K562 (cell line): ENCODE data around the gene SLC9B2. TPM values are rescaled to one million over a fixed set of nuclear protein-coding genes. Genes with fewer than 3 reads are reported as not detected.

ENCODE experiments used
- FOS ChIP-seq: IDR thresholded peaks from 3 replicates; pipeline ENCODE4 v1.6.1; 2011; ENCODE audit not compliant: insufficient read length; ENCODE audit errors: extremely low read depth
- FOXP1 ChIP-seq: sonication (generic); formaldehyde crosslinking; IDR thresholded peaks from 2 replicates; pipeline ENCODE4 v1.8.0; 2022; ENCODE audit warnings: mild to moderate bottlenecking, missing genetic modification reagents
- HDAC2 ChIP-seq: fragments of 450-650 bp; IDR thresholded peaks from 2 replicates; pipeline ENCODE4 v1.6.1; 2016; ENCODE audit warnings: mild to moderate bottlenecking
- MTF1 ChIP-seq: fragments of 250-450 bp; sonication (Bioruptor Pico); IDR thresholded peaks from 2 replicates; pipeline ENCODE4 v1.9.0; 2021; ENCODE audit warnings: moderate library complexity, mild to moderate bottlenecking, inconsistent platforms, borderline replicate concordance
- NR4A1 ChIP-seq, 2 experiments: fragments of 250-450 bp in 1 of 2; fragments of 450-650 bp in 1 of 2; sonication (Bioruptor Pico) in 1 of 2; IDR thresholded peaks; 2 replicates each; pipeline versions ENCODE4 v1.4.0 to v1.6.1; 2016 to 2020; ENCODE audit warnings: mild to moderate bottlenecking in 2 of 2, missing compliant biosample characterization in 1 of 2, missing genetic modification characterization in 1 of 2, moderate library complexity in 1 of 2
- SMARCB1 ChIP-seq: IDR thresholded peaks from 2 replicates; pipeline ENCODE4 v1.6.1; 2011; ENCODE audit warnings: improper control_type of control experiment, low read depth; ENCODE audit not compliant: insufficient read length
- SOX6 ChIP-seq: fragments of 450-650 bp; IDR thresholded peaks from 2 replicates; pipeline ENCODE4 v1.6.1; 2014; ENCODE audit warnings: mild to moderate bottlenecking
- TBP ChIP-seq: optimal IDR thresholded peaks from 2 replicates; pipeline ENCODE3; 2011; ENCODE audit warnings: low read depth, low read length, improper control_type of control experiment
- TOE1 ChIP-seq, 2 experiments: fragments of 450-650 bp in 1 of 2; sonication (generic) in 1 of 2; formaldehyde crosslinking in 1 of 2; IDR thresholded peaks; 2 replicates each; pipeline versions ENCODE4 v1.7.1 to v1.8.0; 2016 to 2022; ENCODE audit warnings: borderline replicate concordance in 2 of 2, mild to moderate bottlenecking in 2 of 2, antibody characterized with exemption in 1 of 2, inconsistent platforms in 1 of 2, low read depth in 1 of 2, missing genetic modification reagents in 1 of 2, moderate library complexity in 1 of 2
- ZNF253 ChIP-seq: fragments of 250-450 bp; sonication (Bioruptor Pico); conservative IDR thresholded peaks from 2 replicates; pipeline ENCODE4 v1.6.1; 2021; ENCODE audit warnings: mild to moderate bottlenecking
- ZNF282 ChIP-seq: sonication (generic); formaldehyde crosslinking; IDR thresholded peaks from 2 replicates; pipeline ENCODE4 v1.8.1; 2023; ENCODE audit warnings: missing genetic modification reagents
- ZNF347 ChIP-seq: fragments of 450-650 bp; formaldehyde crosslinking; IDR thresholded peaks from 2 replicates; pipeline ENCODE4 v1.4.0; 2020; ENCODE audit warnings: low read depth, mild to moderate bottlenecking, moderate library complexity
- ZNF445 ChIP-seq: fragments of 250-450 bp; sonication (Bioruptor Pico); IDR thresholded peaks from 2 replicates; pipeline ENCODE4 v1.4.0; 2020; ENCODE audit warnings: low read depth, mild to moderate bottlenecking, moderate library complexity
- ZNF561 ChIP-seq: fragments of 450-650 bp; formaldehyde crosslinking; conservative IDR thresholded peaks from 2 replicates; pipeline ENCODE4 v1.4.0; 2020; ENCODE audit warnings: mild to moderate bottlenecking, moderate library complexity
- ZNF780A ChIP-seq: fragments of 250-450 bp; sonication (Bioruptor Pico); IDR thresholded peaks from 2 replicates; pipeline ENCODE4 v1.5.0; 2021; ENCODE audit warnings: mild to moderate bottlenecking
- polyA plus RNA-seq, 8 experiments: library from polyadenylated mRNA; depleted of rRNA in 4 of 8; stranded (reverse) in 5 of 8; unstranded in 3 of 8; fragments of >200 nt; fragmentation: Nextera tagmentation in 2 of 8; fragmentation: Illumina TruSeq in 1 of 8; extraction: Ambion mirVana in 2 of 8; extraction: Trizol in 1 of 8; gene quantifications; 2 replicates each; pipeline versions ENCODE4 v1.2.1 to v1.2.3, GENCODE V29; 2011 to 2014; ENCODE audit warnings: inconsistent platforms in 1 of 8, missing spikeins in 1 of 8
- total RNA-seq, 7 experiments: library from RNA; depleted of rRNA in 6 of 7; stranded (reverse); fragments of >200 nt in 6 of 7; fragmentation: Illumina TruSeq in 2 of 7; extraction: Trizol in 2 of 7; gene quantifications; 2 replicates each; pipeline versions ENCODE4 v1.2.1 to v1.2.3, GENCODE V29; 2011 to 2021; ENCODE audit warnings: low replicate concordance in 1 of 7
- TF ChIP-seq, protein P1 (sequence below): fragments of 450-650 bp; IDR thresholded peaks from 2 replicates; pipeline ENCODE4 v1.6.1; 2016; ENCODE audit warnings: low read depth
- TF ChIP-seq, protein P2 (sequence below): sonication (generic); formaldehyde crosslinking; IDR thresholded peaks from 2 replicates; pipeline ENCODE4 v1.8.0; 2022; ENCODE audit warnings: mild to moderate bottlenecking, missing genetic modification reagents

SLC9B2 gene
- total and polyA plus RNA-seq, 9 of the 15 experiments (the other 6 are each of a cell fraction or from before 2014, with no cell fraction given) = 6.6 to 14.6 (median 11.4) TPM

- TF ChIP-seq SMARCB1 (peak; percentile 48), ZNF561 (CRISPR knock-in tag) (no peak), ZNF253 (no peak), SOX6 (peak; percentile 59; the same call in 1 of the 2 replicates), MTF1 (CRISPR knock-in tag) (no peak), HDAC2 (0 out of 2 replicates have a peak, but pooled peaks have one; percentile 25), ZNF780A (CRISPR knock-in tag) (no peak), TOE1 (IDR thresholded peaks at IDR 0.05; ENCODE audit: borderline replicate concordance) (peak; percentile 64), TOE1 (CRISPR knock-in tag; IDR thresholded peaks at IDR 0.05; ENCODE audit: borderline replicate concordance, low read depth) (no peak), ZNF347 (CRISPR knock-in tag) (no peak), ZNF445 (CRISPR knock-in tag) (no peak), ZNF282 (CRISPR knock-in tag) (no peak), NR4A1 (CRISPR knock-in tag; IDR thresholded peaks at IDR 0.05) (no peak), NR4A1 (tag; IDR thresholded peaks at IDR 0.05) (no peak), TBP (peak; percentile 68), FOS (no peak), FOXP1 (CRISPR knock-in tag) (no peak)
- TF ChIP-seq, protein P1, sequence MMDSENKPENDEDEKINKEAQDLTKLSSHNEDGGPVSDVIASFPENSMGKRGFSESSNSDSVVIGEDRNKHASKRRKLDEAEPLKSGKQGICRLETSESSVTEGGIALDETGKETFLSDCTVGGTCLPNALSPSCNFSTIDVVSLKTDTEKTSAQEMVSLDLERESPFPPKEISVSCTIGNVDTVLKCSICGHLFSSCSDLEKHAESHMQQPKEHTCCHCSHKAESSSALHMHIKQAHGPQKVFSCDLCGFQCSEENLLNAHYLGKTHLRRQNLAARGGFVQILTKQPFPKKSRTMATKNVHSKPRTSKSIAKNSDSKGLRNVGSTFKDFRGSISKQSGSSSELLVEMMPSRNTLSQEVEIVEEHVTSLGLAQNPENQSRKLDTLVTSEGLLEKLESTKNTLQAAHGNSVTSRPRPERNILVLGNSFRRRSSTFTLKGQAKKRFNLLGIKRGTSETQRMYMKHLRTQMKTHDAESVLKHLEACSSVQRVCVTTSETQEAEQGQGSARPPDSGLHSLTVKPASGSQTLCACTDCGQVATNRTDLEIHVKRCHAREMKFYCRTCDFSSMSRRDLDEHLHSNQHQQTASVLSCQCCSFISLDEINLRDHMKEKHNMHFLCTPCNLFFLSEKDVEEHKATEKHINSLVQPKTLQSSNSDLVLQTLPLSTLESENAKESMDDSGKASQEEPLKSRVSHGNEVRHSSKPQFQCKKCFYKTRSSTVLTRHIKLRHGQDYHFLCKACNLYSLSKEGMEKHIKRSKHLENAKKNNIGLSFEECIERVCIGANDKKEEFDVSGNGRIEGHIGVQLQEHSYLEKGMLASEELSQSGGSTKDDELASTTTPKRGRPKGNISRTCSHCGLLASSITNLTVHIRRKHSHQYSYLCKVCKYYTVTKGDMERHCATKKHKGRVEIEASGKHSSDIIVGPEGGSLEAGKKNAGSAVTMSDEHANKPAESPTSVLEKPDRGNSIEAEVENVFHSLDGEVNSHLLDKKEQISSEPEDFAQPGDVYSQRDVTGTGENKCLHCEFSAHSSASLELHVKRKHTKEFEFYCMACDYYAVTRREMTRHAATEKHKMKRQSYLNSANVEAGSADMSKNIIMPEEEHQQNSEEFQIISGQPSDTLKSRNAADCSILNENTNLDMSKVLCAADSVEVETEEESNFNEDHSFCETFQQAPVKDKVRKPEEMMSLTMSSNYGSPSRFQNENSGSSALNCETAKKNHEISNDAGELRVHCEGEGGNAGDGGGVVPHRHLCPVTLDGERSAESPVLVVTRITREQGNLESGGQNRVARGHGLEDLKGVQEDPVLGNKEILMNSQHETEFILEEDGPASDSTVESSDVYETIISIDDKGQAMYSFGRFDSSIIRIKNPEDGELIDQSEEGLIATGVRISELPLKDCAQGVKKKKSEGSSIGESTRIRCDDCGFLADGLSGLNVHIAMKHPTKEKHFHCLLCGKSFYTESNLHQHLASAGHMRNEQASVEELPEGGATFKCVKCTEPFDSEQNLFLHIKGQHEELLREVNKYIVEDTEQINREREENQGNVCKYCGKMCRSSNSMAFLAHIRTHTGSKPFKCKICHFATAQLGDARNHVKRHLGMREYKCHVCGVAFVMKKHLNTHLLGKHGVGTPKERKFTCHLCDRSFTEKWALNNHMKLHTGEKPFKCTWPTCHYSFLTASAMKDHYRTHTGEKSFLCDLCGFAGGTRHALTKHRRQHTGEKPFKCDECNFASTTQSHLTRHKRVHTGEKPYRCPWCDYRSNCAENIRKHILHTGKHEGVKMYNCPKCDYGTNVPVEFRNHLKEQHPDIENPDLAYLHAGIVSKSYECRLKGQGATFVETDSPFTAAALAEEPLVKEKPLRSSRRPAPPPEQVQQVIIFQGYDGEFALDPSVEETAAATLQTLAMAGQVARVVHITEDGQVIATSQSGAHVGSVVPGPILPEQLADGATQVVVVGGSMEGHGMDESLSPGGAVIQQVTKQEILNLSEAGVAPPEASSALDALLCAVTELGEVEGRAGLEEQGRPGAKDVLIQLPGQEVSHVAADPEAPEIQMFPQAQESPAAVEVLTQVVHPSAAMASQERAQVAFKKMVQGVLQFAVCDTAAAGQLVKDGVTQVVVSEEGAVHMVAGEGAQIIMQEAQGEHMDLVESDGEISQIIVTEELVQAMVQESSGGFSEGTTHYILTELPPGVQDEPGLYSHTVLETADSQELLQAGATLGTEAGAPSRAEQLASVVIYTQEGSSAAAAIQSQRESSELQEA = no peak
- TF ChIP-seq, protein P2, sequence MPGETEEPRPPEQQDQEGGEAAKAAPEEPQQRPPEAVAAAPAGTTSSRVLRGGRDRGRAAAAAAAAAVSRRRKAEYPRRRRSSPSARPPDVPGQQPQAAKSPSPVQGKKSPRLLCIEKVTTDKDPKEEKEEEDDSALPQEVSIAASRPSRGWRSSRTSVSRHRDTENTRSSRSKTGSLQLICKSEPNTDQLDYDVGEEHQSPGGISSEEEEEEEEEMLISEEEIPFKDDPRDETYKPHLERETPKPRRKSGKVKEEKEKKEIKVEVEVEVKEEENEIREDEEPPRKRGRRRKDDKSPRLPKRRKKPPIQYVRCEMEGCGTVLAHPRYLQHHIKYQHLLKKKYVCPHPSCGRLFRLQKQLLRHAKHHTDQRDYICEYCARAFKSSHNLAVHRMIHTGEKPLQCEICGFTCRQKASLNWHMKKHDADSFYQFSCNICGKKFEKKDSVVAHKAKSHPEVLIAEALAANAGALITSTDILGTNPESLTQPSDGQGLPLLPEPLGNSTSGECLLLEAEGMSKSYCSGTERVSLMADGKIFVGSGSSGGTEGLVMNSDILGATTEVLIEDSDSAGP (CRISPR knock-in tag) = no peak
Observed at GRCh38 chr4:103019308-103020124, 57.0 kb downstream of the SLC9B2 start, which contains the start of gene SLC9B1 (continued).
